WERI-Rb-1 (cell line): Measurements from ENCODE around the gene AFF2.

ENCODE experiments used
- DNase-seq: peaks from one replicate; pipeline ENCODE4 v3.0.0-alpha.2; 2020
- H3K27ac ChIP-seq: fragments of 250-450 bp; sonication (Bioruptor Pico); 2 replicates; pipeline ENCODE4 v1.5.1; 2020; ENCODE audit warnings: mild to moderate bottlenecking, moderate library complexity
- H3K27me3 ChIP-seq: fragments of 250-450 bp; sonication (Bioruptor Pico); 2 replicates; pipeline ENCODE4 v1.5.1; 2021; ENCODE audit warnings: mild to moderate bottlenecking, low read depth, moderate library complexity; ENCODE audit not compliant: insufficient read depth, severe bottlenecking
- H3K36me3 ChIP-seq: fragments of 250-450 bp; sonication (Bioruptor Pico); 2 replicates; pipeline ENCODE4 v1.5.1; 2020; ENCODE audit warnings: mild to moderate bottlenecking, moderate library complexity
- H3K4me3 ChIP-seq: 2 replicates; pipeline ENCODE4 v1.5.1; 2011; ENCODE audit warnings: low read depth, mild to moderate bottlenecking, control low read depth, low read length
- H3K9me3 ChIP-seq: fragments of 250-450 bp; sonication (Bioruptor Pico); 2 replicates; pipeline ENCODE4 v1.5.1; 2021; ENCODE audit warnings: mild to moderate bottlenecking, moderate library complexity; ENCODE audit not compliant: severe bottlenecking
- TF ChIP-seq, protein P1 (sequence below): IDR thresholded peaks from 2 replicates; pipeline ENCODE4 v1.5.1; 2011; ENCODE audit warnings: low read depth, mild to moderate bottlenecking, control low read depth, inconsistent platforms, low read length

The AFF2 gene

DNA sequence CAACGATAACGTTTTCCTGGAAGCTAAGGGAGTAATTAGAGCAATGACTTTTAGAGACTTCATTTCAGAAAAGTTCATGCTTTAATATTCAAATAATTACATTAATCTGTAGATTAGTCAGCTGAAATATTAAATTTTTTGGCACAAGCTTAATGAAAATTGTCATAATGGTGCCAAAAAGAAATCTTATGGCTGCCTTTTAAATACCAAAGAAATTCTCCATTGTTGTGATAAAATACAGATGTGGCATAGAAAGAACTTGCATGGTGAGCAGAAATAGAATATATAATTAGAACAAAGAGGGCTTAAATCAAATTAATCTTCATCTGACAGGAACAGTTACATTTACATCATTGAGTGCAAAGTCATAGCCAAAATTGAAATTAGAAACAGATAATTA is 263.5 kb downstream of the AFF2 start:
- Histone ChIP-seq H3K4me3 (no peak overlapping the region), H3K27ac (no peak overlapping the region), H3K27me3 (no peaks in the 10 kb centered on the region), H3K36me3 (no peaks in the 10 kb centered on the region), H3K9me3 (no peaks in the 10 kb centered on the region)
- TF ChIP-seq, protein P1, sequence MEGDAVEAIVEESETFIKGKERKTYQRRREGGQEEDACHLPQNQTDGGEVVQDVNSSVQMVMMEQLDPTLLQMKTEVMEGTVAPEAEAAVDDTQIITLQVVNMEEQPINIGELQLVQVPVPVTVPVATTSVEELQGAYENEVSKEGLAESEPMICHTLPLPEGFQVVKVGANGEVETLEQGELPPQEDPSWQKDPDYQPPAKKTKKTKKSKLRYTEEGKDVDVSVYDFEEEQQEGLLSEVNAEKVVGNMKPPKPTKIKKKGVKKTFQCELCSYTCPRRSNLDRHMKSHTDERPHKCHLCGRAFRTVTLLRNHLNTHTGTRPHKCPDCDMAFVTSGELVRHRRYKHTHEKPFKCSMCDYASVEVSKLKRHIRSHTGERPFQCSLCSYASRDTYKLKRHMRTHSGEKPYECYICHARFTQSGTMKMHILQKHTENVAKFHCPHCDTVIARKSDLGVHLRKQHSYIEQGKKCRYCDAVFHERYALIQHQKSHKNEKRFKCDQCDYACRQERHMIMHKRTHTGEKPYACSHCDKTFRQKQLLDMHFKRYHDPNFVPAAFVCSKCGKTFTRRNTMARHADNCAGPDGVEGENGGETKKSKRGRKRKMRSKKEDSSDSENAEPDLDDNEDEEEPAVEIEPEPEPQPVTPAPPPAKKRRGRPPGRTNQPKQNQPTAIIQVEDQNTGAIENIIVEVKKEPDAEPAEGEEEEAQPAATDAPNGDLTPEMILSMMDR, result no peak
- DNase-seq, result no peak

DNA sequence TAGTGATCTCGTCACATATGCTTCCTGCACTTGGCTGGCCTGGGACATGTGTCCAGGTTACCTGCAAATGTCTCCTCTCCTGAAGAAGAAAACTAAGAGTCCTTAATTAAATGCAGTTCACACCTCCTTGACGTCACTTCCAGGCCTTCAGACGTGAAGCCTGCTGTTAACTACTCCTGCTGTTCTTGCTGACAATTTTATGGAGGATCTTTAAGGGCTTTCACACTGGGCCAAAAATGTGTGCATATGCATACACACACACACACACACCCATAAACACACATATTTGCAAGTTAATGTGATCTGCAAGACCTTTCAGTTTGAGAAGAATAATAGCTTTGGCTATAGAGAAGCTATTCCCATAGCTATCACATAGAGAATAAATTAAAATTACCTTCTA is 267.9 kb downstream of the AFF2 start:
- TF ChIP-seq, protein P1, result no peak
- Histone ChIP-seq H3K4me3 (no peak overlapping the region), H3K36me3 (no peaks in the 10 kb centered on the region), H3K27ac (no peak overlapping the region), H3K27me3 (no peaks in the 10 kb centered on the region), H3K9me3 (no peaks in the 10 kb centered on the region)
- DNase-seq, result no peak

DNA sequence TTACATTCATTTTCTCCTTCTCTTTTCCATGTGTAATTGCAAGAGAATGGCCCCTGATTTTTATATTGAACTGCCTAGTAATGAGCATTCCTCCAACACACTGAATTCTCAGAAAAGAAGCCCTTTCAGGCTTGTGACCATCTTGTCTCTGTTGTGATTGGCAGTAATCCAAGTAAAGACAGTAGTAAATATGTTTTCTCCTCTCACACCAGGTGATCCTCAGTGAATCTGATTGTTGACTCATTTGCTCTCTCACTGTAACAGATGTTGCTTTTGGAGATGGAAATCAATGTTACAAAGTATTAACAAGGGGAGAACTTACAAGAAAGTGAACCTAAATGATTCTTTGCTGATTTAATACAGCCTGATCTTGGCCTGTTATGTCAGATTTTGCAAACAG is 271.0 kb downstream of the AFF2 start:
- TF ChIP-seq, protein P1, result no peak
- no peaks in the 10 kb centered on the region for H3K27me3 ChIP-seq
- DNase-seq, result no peak
- H3K9me3 ChIP-seq, result no peaks in the 10 kb centered on the region
- H3K27ac ChIP-seq, result no peak overlapping the region
- H3K36me3 ChIP-seq, result no peaks in the 10 kb centered on the region
- H3K4me3 ChIP-seq, result no peak overlapping the region

GRCh38 chrX:148774276-148774675 is 273.9 kb downstream of the AFF2 start:
- Histone ChIP-seq H3K9me3 (no peaks in the 10 kb centered on the region), H3K4me3 (no peak overlapping the region), H3K36me3 (no peaks in the 10 kb centered on the region), H3K27ac (no peak overlapping the region), H3K27me3 (no peaks in the 10 kb centered on the region)
- TF ChIP-seq, protein P1, result no peak
- DNase-seq, result no peak

- Histone ChIP-seq H3K9me3 (no peaks in the 10 kb centered on the region), H3K27me3 (no peaks in the 10 kb centered on the region), H3K27ac (no peak overlapping the region), H3K4me3 (no peak overlapping the region), H3K36me3 (no peaks in the 10 kb centered on the region)
- DNase-seq, result no peak
- TF ChIP-seq, protein P1, result no peak
Measured at GRCh38 chrX:148784137-148784536, 283.7 kb downstream of the AFF2 start.

DNA sequence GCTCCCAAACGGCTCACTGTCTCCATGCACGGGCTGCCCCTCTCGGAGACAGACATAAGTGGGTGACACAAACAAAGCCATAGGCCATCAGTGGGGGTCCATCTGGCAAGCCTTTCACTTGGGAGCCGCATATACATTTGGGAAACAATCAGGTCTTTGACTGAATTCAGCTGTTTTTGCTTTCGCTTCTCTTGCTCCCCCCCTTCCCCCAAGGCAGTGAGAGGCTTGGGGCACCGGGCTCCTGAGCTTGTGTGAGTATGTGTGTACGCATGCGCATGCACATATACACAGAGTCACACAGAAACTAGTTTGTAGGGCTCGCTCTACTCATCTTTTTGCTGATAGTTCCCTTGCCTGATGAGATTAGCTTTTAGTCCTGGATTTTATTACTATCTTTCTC is 284.4 kb downstream of the AFF2 start:
- H3K27me3 ChIP-seq, result no peaks in the 10 kb centered on the region
- no peak for DNase-seq
- H3K4me3 ChIP-seq, result no peak overlapping the region
- TF ChIP-seq, protein P1, result no peak
- no peaks in the 10 kb centered on the region for H3K36me3 ChIP-seq
- H3K27ac ChIP-seq, result no peak overlapping the region
- no peaks in the 10 kb centered on the region for H3K9me3 ChIP-seq
